SK-N-SH treated with all-trans-retinoic acid at 6 μM for 48 hours (cell line): ENCODE data around the gene GPC5.

Experiments
- ATAC-seq: fragments of 200-7000 bp; cut with Tn5 transposase; 3 replicates; pipeline ENCODE4 v1.9.1; 2020; ENCODE audit warnings: mild to moderate bottlenecking, moderate library complexity
- ARNTL ChIP-seq: fragments of 450-650 bp; formaldehyde crosslinking; IDR thresholded peaks from 2 replicates; pipeline ENCODE4 v1.5.0; 2020; ENCODE audit warnings: low read depth, mild to moderate bottlenecking, moderate library complexity, borderline replicate concordance
- BACH2 ChIP-seq: fragments of 250-450 bp; sonication (Bioruptor Pico); IDR thresholded peaks from 2 replicates; pipeline ENCODE4 v1.9.0; 2021; ENCODE audit warnings: mild to moderate bottlenecking, borderline replicate concordance
- CSDC2 ChIP-seq: fragments of 250-450 bp; sonication (Bioruptor Pico); IDR thresholded peaks from 2 replicates; pipeline ENCODE4 v1.5.0; 2020; ENCODE audit warnings: mild to moderate bottlenecking, moderate library complexity
- GLIS3 ChIP-seq: fragments of 250-450 bp; sonication (Bioruptor Pico); IDR thresholded peaks from 2 replicates; pipeline ENCODE4 v1.5.0; 2020; ENCODE audit warnings: mild to moderate bottlenecking, moderate library complexity
- ISL1 ChIP-seq: fragments of 250-450 bp; sonication (Bioruptor Pico); IDR thresholded peaks from 2 replicates; pipeline ENCODE4 v2.1.2; 2022; ENCODE audit warnings: mild to moderate bottlenecking, moderate library complexity
- OSR1 ChIP-seq: fragments of 250-450 bp; sonication (Bioruptor Pico); IDR thresholded peaks from 2 replicates; pipeline ENCODE4 v1.8.0; 2022; ENCODE audit warnings: moderate library complexity, mild to moderate bottlenecking, inconsistent platforms
- PPARA ChIP-seq: fragments of 250-450 bp; sonication (Bioruptor Pico); IDR thresholded peaks from 2 replicates; pipeline ENCODE4 v1.5.0; 2020; ENCODE audit warnings: mild to moderate bottlenecking, borderline replicate concordance
- ZC3H10 ChIP-seq: fragments of 250-450 bp; sonication (Bioruptor Pico); IDR thresholded peaks from 2 replicates; pipeline ENCODE4 v1.5.1; 2021; ENCODE audit warnings: mild to moderate bottlenecking, moderate library complexity
- ZFP30 ChIP-seq: fragments of 450-650 bp; formaldehyde crosslinking; IDR thresholded peaks from 2 replicates; pipeline ENCODE4 v1.5.0; 2022; ENCODE audit warnings: mild to moderate bottlenecking, moderate library complexity
- ZNF565 ChIP-seq: fragments of 450-650 bp; formaldehyde crosslinking; conservative IDR thresholded peaks from 2 replicates; pipeline ENCODE4 v1.5.0; 2020; ENCODE audit warnings: low read depth, mild to moderate bottlenecking, moderate library complexity
- TF ChIP-seq, protein P1 (sequence below): fragments of 250-450 bp; sonication (Bioruptor Pico); IDR thresholded peaks from 2 replicates; pipeline ENCODE4 v1.5.0; 2020; ENCODE audit warnings: mild to moderate bottlenecking, moderate library complexity
- TF ChIP-seq, protein P2 (sequence below): fragments of 250-450 bp; sonication (Bioruptor Pico); IDR thresholded peaks from 2 replicates; pipeline ENCODE4 v1.8.0; 2021; ENCODE audit warnings: low read depth, mild to moderate bottlenecking, moderate library complexity, borderline replicate concordance

Gene GPC5

DNA sequence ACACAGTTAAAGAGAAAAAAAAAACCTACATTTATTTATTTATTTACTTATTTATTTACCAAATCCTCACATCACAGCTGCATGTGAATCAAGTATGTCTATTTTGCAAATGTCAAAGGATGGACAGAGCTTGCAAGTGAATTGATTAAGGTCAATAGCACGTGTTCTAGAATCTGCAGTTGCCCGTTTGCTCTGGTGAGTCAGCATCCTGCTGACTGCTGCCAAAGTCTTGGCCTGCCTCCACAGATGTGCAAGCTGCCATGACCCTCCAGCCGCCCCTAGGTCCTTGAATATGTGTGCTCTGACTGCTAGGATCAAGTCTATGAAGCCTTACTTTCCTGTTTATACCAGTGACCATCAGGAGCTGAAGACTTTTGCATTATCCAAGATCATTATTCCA is 320.6 kb downstream of the GPC5 start (continued):
- TF ChIP-seq, protein P1, sequence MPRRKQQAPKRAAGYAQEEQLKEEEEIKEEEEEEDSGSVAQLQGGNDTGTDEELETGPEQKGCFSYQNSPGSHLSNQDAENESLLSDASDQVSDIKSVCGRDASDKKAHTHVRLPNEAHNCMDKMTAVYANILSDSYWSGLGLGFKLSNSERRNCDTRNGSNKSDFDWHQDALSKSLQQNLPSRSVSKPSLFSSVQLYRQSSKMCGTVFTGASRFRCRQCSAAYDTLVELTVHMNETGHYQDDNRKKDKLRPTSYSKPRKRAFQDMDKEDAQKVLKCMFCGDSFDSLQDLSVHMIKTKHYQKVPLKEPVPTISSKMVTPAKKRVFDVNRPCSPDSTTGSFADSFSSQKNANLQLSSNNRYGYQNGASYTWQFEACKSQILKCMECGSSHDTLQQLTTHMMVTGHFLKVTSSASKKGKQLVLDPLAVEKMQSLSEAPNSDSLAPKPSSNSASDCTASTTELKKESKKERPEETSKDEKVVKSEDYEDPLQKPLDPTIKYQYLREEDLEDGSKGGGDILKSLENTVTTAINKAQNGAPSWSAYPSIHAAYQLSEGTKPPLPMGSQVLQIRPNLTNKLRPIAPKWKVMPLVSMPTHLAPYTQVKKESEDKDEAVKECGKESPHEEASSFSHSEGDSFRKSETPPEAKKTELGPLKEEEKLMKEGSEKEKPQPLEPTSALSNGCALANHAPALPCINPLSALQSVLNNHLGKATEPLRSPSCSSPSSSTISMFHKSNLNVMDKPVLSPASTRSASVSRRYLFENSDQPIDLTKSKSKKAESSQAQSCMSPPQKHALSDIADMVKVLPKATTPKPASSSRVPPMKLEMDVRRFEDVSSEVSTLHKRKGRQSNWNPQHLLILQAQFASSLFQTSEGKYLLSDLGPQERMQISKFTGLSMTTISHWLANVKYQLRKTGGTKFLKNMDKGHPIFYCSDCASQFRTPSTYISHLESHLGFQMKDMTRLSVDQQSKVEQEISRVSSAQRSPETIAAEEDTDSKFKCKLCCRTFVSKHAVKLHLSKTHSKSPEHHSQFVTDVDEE (CRISPR knock-in tag), result no peak
- TF ChIP-seq CSDC2 (CRISPR knock-in tag) (no peak), ZNF565 (CRISPR knock-in tag) (no peak), ZC3H10 (CRISPR knock-in tag) (no peak), ARNTL (CRISPR knock-in tag) (no peak), ISL1 (CRISPR knock-in tag) (no peak)
- TF ChIP-seq, protein P2, sequence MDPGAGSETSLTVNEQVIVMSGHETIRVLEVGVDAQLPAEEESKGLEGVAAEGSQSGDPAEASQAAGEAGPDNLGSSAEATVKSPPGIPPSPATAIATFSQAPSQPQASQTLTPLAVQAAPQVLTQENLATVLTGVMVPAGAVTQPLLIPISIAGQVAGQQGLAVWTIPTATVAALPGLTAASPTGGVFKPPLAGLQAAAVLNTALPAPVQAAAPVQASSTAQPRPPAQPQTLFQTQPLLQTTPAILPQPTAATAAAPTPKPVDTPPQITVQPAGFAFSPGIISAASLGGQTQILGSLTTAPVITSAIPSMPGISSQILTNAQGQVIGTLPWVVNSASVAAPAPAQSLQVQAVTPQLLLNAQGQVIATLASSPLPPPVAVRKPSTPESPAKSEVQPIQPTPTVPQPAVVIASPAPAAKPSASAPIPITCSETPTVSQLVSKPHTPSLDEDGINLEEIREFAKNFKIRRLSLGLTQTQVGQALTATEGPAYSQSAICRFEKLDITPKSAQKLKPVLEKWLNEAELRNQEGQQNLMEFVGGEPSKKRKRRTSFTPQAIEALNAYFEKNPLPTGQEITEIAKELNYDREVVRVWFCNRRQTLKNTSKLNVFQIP (CRISPR knock-in tag), result no peak

DNA sequence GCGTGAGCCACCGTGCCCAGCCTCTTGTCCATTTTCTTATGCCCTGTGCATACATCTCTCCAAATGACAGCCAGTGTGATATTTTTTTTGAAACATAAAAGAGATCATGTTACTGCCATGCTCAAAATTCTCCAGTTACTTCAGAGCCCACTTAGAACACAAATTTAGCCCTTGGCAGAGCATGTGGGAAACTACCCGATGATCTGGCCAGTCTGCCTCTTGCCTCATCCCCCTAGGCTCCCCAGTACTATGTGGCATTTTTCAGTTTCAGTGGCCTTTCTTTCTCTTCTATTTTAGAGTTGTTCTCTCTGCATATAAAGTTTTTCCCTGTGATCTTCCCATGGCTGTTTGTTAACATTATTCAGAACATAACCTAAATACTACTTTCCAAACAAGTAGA is 323.0 kb downstream of the GPC5 start:
- ATAC-seq, result no peak
- TF ChIP-seq ZFP30 (CRISPR knock-in tag) (no peak), OSR1 (CRISPR knock-in tag) (no peak), GLIS3 (CRISPR knock-in tag) (no peak), PPARA (CRISPR knock-in tag) (no peak)
- TF ChIP-seq, protein P2 (CRISPR knock-in tag), result no peak
- TF ChIP-seq, protein P1 (CRISPR knock-in tag), result no peak

DNA sequence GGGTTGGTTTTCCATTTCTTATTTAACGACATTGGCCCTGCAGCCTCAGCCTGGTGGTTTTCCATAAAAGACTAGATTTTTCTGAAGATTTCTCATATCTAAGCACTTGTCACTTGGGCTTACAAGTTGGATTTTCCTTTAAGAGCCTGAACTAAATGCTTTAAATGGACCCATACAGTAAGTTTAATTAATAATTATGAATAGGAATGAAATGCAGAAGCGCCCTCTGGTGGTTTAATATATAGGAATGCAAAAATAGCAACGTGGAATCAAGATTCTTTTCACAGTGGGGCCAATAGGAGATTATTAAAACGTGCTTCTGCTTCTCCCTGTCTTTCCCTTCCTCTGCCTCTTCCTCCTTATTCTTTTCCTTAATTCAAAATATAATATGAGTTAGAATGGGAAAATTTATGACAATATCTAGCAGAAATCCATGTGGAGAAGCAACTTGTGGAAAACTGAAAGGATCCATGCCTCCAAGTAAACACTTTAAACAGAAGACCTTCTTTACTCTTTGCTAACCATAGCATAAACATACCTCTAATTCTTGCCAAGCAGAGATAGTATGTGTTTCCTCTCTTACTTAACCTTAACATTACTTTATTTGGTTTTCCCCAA is 324.0 kb downstream of the GPC5 start:
- peak; percentile 61; the same call in 2 of the 3 replicates for ATAC-seq
- TF ChIP-seq ISL1 (CRISPR knock-in tag) (no peak), ZFP30 (CRISPR knock-in tag) (no peak), BACH2 (CRISPR knock-in tag) (no peak)
- TF ChIP-seq, protein P2 (CRISPR knock-in tag), result no peak
- TF ChIP-seq, protein P1 (CRISPR knock-in tag), result no peak
